Inferior parietal cortex (tissue), 1 donor: Measurements from ENCODE around the gene C12orf60.
A peak's percentile ranks its signal among the peaks of the same experiment; 100 is the strongest.

Source experiments
- DNase-seq: peaks from one replicate; pipeline ENCODE4 v3.0.0-alpha.2; 2016; ENCODE audit errors: extremely low spot score

Gene C12orf60

DNA sequence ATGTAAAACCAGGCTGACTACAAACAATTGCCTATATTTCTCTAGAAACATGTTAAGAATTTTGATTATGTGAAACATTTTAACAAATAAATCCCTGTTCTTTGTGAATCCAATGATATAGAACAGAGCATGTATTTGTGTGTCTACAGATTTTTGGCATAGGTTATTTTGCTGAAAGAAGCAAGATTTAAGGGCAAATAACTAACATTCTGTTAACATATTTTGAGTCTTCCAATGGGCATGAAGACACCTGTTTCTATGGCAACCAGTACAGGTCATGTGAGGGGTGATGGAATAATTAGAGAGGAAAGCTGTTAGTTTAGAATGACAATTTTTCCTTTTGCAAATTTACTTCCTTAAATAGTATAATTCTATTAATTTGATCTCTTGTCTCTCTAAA lies 31.0 kb downstream of the C12orf60 start:
- no peak for DNase-seq

DNA sequence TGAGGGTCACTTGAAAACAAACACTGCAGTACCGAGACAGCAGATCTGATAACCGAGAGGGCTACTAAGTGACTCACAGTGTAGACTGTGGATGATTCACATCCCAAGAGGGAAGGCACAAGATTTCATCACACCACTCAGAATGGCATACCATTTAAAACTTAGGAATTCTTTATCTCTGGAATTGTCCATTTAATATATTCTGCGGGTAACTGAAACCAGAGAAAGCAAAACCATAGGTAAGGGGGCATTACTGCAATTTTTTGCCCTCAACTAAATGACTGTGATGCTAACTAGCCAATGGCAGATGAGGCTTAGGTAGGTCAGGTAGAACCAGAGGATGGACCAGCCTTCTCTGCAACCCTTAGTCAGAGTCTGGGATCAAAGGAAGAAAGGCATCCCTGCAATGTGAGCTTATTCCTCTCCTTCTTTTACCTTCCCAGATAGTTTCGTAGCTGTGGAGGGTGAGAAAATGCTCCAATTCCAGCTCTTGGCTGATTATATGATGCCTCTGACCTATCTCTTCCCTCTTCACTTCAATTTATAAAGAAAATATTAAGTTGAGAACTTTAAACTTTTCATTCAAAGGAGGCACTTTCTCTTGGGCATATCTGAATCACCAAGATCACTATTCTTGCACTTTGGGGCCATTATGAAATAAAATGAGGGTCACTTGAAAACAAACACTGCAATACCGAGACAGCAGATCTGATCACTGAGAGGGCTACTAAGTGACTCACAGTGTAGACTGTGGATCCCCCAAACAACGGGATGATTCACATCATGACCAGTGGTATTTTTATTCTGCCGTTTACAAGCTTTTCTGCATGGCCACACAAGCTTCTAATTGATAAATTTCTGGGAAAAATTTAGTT lies 33.1 kb downstream of the C12orf60 start:
- DNase-seq: no peak

DNA sequence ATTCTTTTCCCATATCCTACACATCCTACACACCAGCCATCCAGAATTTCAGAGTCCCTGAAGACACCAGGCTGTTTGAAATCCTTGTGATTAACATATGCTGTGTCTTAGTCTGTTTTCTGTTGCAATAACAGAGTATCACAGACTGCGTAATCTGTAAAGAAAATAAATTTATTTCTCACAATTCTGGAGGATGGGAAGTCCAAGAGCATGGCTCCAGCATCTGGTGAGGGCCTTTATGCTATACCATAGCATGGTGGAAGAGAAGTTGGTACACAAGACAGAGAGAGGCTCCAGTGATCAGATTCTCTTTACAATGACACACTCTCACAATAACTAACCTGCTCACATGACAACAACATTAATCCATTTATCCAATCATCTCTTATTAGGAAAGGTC lies 35.8 kb downstream of the C12orf60 start:
- no peak for DNase-seq

DNA sequence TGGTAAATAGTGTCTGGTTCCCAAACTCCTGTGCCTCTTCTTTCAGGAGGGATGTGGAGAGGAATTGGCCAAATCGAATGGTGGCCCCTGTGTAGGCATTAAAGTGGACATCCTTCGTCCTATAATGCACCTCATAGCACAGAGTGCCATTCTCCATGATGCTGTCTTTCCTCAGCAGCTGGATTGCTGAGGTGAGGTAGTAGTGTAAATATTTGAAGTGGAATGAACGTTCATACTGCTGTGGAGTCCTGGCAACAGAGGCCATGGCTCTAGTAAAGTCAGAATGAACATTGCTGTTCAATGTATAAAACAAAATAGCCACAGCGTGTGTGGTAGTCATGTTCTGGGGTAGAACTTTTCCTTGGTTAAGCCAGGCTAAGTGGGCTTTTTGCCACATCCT lies 37.1 kb downstream of the C12orf60 start:
- no peak for DNase-seq

DNA sequence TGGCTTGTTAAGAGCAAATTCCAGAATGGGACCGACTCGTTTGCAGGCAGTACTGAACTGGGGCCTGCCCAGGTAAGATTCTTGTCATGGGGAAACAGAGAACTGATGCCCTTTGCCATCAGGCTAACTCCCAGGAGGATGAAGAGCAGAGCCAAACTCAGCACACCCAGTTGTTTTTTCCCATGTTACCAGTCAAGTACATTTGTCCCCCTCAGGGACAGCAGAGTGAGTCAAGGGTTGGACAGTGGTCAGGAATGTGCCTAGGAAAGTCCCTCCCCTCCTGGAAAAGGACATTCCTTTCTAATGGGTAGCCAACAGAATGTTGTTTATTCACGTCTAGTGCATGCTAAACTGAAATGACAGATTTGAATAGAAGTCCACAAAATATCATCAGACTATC lies 38.3 kb downstream of the C12orf60 start:
- no peak for DNase-seq

DNA sequence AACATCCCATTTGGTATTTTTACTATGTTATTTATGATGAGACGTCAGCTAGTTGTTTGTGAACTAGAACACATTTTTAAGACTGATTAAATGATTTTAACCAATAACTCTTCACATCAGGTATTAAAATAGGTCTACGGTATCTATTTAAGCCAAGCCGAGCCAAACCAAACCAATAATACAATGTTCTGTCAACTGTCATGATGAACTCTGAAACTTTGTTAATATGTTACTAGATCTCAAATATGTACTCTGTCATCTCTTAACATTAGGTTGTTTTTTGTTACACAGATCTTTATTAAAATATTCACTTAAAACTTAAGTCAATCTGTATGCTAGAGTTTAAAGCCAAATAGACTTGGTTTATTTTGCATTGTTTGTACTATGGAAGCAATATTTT lies 38.8 kb downstream of the C12orf60 start:
- no peak for DNase-seq

DNA sequence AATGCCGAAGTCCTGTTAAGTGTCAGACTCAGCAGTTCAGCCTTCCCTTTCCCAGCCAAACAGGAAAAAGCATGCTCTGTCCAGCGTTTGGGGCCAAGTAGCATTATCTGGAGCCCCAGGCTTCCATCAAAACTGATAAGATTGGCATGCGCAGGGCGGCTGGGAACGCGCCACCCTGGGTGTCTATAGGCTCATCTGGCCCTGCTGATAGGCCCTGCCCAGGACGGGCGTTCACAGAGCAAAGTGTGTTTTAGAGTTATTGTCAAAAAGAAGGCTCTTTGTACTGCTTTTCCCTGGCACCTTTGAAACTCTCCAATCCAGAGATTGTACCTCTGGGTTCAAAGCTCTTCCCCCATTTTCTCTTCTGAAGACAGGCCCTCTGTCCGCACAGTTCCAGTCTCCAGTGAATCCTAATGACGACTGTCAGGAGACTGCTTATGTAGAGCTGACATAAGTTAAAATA lies 40.0 kb downstream of the C12orf60 start, which contains the start of gene ART4:
Gene ART4, minus strand, starts transcription at position 102 of the 463 bp plus-strand sequence. CDS start 413 bp downstream, outside the sequence.
- DNase-seq: no peak

DNA sequence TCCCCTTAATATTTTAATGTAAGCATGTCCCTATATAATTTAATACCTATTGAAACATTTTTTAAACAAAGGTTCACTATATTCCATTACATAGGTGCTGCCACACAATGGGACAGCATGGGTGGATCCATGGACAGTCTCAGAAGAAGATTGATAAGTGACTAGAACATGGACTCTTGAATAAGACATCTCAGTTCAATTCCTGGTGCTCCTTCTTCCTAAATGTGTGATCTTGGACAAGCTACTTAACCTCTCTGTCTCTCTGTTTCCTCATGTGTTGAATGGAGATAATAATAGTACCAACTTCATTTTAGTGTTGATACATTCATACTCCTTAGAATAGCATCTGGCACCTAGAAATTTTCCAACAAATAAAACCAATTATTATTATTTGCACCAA lies 40.9 kb downstream of the C12orf60 start:
- no peak for DNase-seq

DNA sequence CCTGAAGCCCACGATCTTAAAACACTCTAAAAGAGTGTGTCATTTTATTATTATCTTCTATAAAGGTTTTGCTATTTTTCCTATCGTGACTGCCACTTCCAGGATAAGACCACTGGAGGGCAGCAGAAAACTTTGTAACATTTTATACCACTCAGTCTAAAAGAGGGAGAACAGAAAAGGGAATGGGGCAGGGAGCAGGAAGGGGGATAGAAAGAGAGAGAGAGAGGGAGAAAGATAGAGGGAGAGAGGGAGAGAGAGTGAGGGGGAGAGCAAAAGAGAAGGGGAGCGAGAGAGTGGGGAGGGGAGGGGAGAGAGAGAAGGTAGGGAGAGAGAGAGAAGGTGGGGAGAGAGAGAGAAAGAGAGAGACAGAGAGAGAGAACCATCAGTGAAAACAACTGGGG lies 41.9 kb downstream of the C12orf60 start:
- peak; percentile 87 for DNase-seq

DNA sequence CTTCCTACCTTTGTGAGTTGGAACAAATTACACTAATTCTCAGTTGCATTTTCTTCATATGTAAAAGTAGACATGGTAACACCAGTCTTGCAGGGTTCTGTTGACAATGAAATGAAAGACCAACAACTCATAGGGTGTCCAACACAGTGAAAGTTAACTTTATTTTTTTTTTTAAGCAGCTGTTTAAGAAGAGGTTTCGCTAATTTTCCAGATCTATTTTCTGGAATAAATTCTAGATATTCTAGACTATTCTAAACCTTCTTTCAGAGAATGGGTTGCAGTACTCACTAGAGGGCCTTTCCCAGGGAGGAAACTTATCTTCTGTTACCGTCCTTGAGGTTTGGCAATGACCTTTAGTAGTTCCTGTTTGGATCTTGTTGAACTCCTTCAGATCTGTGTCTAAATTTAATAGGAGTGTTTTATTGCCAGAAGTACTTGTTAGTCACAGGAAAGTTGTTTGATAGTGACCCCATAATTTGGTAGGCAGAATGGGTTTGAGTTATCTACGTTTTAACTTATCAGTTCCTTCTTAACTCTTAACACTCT lies 42.6 kb downstream of the C12orf60 start:
- DNase-seq: no peak

DNA sequence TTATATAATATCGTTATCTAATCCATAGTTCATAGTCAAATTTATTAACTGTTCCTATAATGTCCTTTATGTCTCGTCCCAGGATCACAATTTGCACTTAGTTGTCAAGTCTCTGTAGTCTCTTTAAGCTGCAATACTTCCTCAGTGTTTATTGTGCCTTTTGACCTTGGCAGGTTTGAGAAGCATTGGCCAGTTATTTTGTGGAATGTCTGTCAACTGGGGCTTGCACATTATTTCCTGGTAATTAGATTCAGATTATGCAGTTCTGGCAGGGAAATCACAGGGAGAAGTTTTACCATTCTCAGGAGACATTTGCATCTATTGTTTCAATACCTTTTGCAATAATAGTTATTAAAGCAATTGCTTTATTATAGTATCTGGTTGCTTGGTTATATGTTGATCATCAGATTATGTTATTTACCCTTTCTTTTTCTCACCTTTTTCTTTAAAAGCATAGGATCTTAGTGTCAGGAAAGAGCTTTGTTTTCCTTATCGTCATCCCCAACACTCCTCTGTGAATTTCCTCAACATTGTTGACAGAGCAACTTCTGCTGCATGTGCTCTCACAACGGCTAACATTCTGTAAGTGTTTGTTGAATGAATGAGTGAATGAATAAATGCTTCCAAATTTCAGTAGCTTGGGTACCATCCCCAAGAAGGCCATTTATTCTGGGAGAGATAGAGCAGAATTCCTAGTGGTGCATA lies 43.6 kb downstream of the C12orf60 start:
- no peak for DNase-seq

DNA sequence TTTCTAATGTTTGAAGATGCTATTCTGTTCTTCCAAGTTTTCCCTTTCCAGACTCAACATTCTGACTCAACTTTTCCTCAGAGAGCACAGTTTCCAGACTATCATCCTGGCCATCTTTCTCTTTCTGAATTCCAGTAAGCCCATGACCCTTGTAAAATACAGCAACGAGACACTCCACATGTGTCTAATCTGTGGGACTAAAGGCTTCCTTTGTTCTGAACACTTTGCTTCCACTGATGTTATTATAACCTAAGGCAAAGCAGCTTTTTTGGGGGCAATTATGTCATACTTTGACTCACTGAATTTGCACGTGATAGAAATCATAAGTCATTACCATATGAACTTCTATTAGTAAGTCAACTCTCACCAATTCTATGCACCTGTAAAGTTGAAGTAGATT lies 46.2 kb downstream of the C12orf60 start:
- no peak for DNase-seq

DNA sequence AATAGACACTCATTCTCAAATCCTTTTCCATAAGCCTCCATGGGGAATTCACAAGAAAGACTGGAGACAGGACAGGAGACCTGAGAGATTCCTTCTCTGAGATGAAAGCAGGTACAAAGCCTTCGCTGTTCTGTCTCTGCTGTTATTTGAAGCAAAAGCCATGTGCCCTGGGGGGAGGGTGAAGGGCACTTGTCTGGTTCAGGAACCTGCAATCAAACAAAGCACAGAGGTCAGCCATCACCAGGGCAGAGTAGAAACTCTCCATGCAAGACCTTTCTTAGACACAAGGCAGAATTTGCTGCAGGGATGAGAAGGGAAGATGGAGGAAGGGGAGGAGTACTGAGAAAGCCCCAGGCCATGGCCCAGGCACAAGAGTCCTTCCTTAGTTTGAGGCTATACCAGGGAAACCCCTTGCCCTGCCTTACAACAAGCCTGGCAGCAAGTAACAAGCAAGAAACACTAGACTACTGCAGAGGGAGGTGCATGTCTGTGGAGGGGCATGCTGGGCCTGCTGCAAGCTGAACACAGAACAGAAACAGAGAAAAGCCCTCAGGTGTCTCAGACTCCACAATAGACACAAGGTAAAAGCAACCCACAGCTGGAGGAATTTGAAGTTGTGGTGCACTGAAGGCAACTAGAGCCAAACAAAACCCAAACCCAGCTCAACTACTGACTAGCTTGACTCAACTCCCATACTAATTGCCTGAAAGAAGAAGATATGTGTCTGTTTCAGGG lies 47.6 kb downstream of the C12orf60 start:
- no peak for DNase-seq

DNA sequence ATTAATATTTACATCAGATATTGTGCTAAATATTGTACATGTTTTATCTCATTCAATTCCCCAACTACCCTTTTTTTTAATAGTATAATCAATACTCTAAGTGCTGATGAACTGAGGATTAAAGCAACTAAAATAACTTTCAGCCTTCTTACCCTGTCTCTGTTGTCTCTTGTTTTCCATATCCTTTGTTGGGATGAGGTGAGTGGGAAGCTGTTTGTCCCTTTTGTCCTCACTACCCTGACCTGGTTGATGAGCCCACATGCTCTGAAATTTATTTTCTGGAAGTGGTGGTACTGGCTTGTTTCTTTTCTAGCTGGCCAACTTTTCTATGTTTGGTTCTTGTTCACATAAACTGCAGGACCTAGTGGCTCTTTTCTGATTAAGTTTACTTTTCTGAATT lies 49.4 kb downstream of the C12orf60 start:
- DNase-seq: no peak

DNA sequence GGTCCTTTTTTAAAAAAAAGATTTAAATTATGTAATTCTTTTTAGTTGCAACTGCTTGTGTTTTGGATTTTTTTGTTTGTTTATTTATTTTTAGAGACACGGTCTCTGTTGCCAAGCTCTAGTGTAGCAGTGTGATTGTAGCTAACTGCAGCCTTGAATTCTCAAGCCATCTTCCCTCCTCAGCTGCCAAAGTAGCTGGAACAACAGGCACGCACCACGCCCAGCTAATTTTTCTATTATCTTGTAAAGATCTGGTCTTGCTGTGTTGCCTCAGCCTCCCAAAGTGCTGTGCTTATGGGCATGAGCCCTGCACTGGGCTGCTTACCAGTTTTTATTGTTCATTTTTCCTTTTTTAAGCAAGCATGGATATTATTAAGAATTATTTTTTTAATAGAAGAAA lies 50.5 kb downstream of the C12orf60 start:
- no peak for DNase-seq

DNA sequence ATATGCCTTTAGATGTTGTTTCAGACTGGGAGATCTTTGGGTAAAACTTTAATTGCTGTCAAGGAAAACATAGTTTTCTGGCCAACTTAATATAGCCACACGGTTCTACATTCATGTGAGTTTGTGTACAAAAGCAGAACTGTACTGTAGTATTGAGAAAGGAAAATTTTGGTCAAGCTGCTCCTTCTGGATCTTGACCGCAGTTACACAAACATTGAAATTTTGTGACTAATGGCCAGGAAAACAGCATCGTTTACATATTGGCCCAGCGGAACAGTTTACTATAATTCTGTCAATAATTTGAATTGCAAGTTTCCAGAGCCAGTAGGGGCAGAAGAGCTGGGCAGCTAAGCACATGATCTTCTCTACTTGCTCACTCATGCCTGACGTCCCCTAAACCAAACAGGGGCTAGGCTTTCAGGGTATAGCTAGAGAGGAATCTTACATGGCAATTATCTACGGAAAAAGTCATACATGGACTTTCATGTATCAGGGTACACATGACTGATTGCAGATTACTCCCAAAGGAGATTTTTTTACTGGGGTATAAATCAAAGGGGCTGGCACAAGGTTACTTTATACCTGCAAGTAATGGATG lies 51.2 kb downstream of the C12orf60 start:
- DNase-seq: no peak

DNA sequence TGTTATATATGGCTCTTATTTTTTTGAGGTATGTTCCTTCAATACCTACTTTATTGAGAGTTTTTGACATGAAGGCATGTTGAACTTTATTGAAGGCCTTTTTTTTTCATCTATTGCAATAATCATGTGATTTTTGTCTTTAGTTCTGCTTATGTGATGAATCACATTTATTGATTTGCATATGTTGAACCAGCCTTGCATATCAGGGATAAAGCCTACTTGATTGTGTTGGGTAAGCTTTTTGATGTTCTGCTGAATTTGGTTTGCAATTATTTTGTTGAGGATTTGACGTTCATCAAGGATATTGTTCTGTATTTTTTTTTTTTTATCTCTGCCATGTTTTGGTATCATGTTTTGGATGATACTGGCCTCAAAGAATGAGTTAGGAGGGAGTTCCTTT lies 55.0 kb downstream of the C12orf60 start:
- DNase-seq: no peak

DNA sequence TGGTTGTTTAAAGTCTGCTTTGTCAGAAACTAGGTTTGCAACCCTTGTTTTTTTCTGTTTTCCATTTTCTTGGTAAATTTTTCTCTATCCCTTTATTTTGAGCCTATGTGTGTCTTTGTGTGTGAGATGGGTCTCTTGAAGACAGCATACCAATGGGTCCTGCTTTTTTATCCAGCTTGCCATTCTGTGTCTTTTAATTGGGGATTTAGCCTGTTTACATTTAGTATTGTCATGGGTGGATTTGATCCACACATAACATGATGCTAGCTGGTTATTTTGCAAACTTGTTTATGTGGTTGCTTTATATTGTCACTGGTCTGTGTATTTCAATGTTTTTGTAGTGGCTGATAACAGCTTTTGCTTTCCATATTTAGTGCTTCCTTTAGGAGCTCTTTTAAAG lies 57.0 kb downstream of the C12orf60 start:
- DNase-seq: no peak

DNA sequence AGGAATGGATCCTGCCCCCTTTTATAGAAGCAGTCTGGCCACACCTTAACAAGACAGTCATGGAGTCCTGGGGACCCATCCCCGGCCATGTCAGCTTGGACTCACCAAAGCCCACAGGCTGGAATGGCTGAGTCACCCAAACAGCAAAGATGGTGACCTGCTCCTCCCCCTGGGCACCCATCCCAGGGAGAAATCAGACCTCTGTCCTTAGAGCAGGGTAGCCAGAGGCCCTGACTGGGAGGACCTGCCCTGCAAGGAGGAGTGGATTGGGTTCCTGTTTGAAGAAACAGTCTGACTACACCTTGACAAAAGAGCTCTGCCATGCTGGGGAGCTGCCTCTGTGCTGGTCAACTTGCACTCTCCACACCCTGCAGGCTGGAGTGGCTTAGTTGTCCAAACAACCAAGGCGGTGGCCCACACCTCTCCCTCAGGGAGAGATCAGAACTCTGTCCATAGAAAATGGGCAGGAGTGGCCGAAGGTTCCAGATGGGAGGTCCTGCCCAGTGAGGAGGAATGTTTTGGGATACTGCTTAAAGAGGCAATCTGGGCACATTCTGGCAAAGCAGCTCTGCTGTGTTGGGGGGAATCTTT lies 65.5 kb downstream of the C12orf60 start:
- no peak for DNase-seq

DNA sequence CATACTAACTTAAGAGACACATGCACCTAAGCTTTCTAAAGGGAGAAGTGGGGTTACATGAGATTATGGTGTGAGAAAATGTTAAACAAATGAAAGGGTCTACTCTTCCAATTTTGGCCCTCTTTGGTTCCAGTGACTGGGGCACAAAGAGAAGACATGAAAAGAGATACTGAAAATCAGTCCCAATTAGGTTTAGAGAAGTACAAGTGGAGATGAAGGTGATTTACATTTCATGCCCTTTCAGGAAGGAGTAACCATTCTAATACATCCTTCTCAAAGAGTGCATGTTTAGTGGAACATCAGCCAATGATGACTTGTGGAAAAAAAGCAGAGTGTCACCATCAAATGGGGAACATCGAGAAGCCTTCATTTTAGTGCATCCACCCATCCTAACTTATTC lies 67.8 kb downstream of the C12orf60 start:
- no peak for DNase-seq

DNA sequence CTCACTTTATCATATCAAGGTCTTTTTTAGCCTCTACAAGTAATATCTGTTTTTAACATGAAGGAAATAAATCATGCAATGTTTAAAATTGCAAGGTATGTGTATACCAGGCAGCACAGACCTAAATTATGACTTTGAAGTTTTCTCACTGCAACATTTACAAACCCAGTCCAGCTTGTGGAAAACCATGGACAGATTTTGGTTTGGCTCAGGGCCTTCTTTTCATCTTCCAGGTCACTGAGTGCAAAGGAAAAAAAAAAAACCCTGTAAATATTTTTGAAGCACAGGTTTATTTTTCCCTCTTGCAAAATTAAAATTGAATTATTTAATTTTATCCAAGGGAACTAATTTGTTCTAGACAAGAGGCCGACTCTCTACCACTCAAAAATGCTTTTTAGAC lies 68.4 kb downstream of the C12orf60 start:
- no peak for DNase-seq
